Measurements from ENCODE around the gene DIO3. TPM values are rescaled to one million over a fixed set of nuclear protein-coding genes. Genes with fewer than 3 reads are reported as not detected.

The DIO3 gene
- polyA plus RNA-seq, 1 donor from 2014 or later = 49.2 TPM

GRCh38 chr14:101556566-101557320, 4.6 kb upstream of the DIO3 start:
- Histone ChIP-seq H4K20me1 (ENCODE audit: insufficient read depth) (no peaks in the 10 kb centered on the region), H3K27ac (ENCODE audit: low read length) (no peak overlapping the region), H2AFZ (ENCODE audit: low read depth, low read length) (no peak overlapping the region), H3K4me3 (ENCODE audit: low read length) (no peak overlapping the region), H3K4me2 (ENCODE audit: low read length) (no peak overlapping the region), H3K79me2 (replicated peaks; ENCODE audit: insufficient read depth, low read length) (no peaks in the 10 kb centered on the region), H3K9me3 (ENCODE audit: low read length) (no peaks in the 10 kb centered on the region), H3K36me3 (ENCODE audit: insufficient read depth, low read length) (no peaks in the 10 kb centered on the region), H3K27me3 (ENCODE audit: insufficient read depth, low read depth, low read length) (peaks cover 26% of the 10 kb centered on the region), H3F3A (ENCODE audit: insufficient read depth, low read length, poor library complexity, severe bottlenecking) (no peaks in the 10 kb centered on the region), H3K9me2 (ENCODE audit: insufficient read depth, low read length) (no peaks in the 10 kb centered on the region), H3K9ac (ENCODE audit: low read length) (no peak overlapping the region)
- TF ChIP-seq CTCF (IDR thresholded peaks at IDR 0.05; ENCODE audit: poor library complexity, severe bottlenecking) (no peak), REST (IDR thresholded peaks at IDR 0.05; ENCODE audit: borderline replicate concordance) (no peak), RAD21 (conservative IDR thresholded peaks at IDR 0.05) (no peak), POLR2AphosphoS5 (IDR thresholded peaks at IDR 0.05) (no peak), TAF1 (IDR thresholded peaks at IDR 0.05; ENCODE audit: low read depth) (no peak), SMC3 (conservative IDR thresholded peaks at IDR 0.05; ENCODE audit: poor library complexity) (no peak), MXI1 (conservative IDR thresholded peaks at IDR 0.05; ENCODE audit: poor library complexity, severe bottlenecking) (no peak), EP300 (conservative IDR thresholded peaks at IDR 0.05; ENCODE audit: poor library complexity, severe bottlenecking) (no peak), EZH2 (IDR thresholded peaks at IDR 0.05; ENCODE audit: borderline replicate concordance, insufficient read depth, low read length, poor library complexity, severe bottlenecking) (no peak)

- no peak overlapping the region for H3K4me3 ChIP-seq (ENCODE audit: low read length)
- H3F3A ChIP-seq (ENCODE audit: insufficient read depth, low read length, poor library complexity, severe bottlenecking) = no peaks in the 10 kb centered on the region
- H3K9me2 ChIP-seq (ENCODE audit: insufficient read depth, low read length) = no peaks in the 10 kb centered on the region
- no peak overlapping the region for H2AFZ ChIP-seq (ENCODE audit: low read depth, low read length)
- peaks cover 31% of the 10 kb centered on the region for H3K27me3 ChIP-seq (ENCODE audit: insufficient read depth, low read depth, low read length)
- H3K79me2 ChIP-seq (replicated peaks; ENCODE audit: insufficient read depth, low read length) = no peaks in the 10 kb centered on the region
- H3K9ac ChIP-seq (ENCODE audit: low read length) = no peak overlapping the region
- H3K9me3 ChIP-seq (ENCODE audit: low read length) = no peaks in the 10 kb centered on the region
- no peak overlapping the region for H3K27ac ChIP-seq (ENCODE audit: low read length)
- H4K20me1 ChIP-seq (ENCODE audit: insufficient read depth) = no peaks in the 10 kb centered on the region
- TF ChIP-seq EP300 (conservative IDR thresholded peaks at IDR 0.05; ENCODE audit: poor library complexity, severe bottlenecking) (no peak), REST (IDR thresholded peaks at IDR 0.05; ENCODE audit: borderline replicate concordance) (no peak), POLR2AphosphoS5 (IDR thresholded peaks at IDR 0.05) (no peak), EZH2 (IDR thresholded peaks at IDR 0.05; ENCODE audit: borderline replicate concordance, insufficient read depth, low read length, poor library complexity, severe bottlenecking) (no peak), TAF1 (IDR thresholded peaks at IDR 0.05; ENCODE audit: low read depth) (no peak), RAD21 (conservative IDR thresholded peaks at IDR 0.05) (no peak)
- H3K36me3 ChIP-seq (ENCODE audit: insufficient read depth, low read length) = no peaks in the 10 kb centered on the region
- H3K4me2 ChIP-seq (ENCODE audit: low read length) = no peak overlapping the region
Measured at GRCh38 chr14:101557321-101557695, 4.0 kb upstream of the DIO3 start.

Data from neural cell (in vitro differentiated cells).